Measurements from ENCODE around the gene CYB5RL. TPM values are rescaled to one million over a fixed set of nuclear protein-coding genes. Genes with fewer than 3 reads are reported as not detected.

CYB5RL gene
- total and polyA plus RNA-seq, 2 of the 13 experiments (the other 11 are each of a cell fraction or from before 2014, with no cell fraction given) = 3.7 to 5.0 TPM

DNA sequence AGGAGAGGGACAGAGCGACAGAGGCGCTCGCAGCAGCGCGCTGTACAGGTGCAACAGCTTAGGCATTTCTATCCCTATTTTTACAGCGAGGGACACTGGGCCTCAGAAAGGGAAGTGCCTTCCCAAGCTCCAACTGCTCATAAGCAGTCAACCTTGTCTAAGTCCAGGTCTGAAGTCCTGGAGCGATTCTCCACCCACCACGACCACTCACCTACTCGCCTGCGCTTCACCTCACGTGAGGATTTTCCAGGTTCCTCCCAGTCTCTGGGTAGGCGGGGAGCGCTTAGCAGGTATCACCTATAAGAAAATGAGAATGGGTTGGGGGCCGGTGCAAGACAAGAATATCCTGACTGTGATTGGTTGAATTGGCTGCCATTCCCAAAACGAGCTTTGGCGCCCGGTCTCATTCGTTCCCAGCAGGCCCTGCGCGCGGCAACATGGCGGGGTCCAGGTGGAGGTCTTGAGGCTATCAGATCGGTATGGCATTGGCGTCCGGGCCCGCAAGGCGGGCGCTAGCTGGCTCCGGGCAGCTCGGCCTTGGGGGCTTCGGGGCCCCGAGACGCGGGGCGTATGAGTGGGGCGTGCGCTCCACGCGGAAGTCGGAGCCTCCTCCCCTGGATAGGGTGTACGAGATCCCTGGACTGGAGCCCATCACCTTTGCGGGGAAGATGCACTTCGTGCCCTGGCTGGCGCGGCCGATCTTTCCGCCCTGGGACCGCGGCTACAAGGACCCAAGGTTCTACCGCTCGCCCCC lies at the start of gene CYB5RL, which contains the start of gene MRPL37 (continued):
- TF ChIP-seq E2F2 (CRISPR knock-in tag; IDR thresholded peaks at IDR 0.05; ENCODE audit: borderline replicate concordance) (peak; percentile 40; the same call in 1 of the 2 replicates), TEAD3 (CRISPR knock-in tag; optimal IDR thresholded peaks at IDR 0.05; ENCODE audit: borderline replicate concordance) (peak; percentile 44), SIN3B (IDR thresholded peaks at IDR 0.05; ENCODE audit: low read length) (peak; percentile 84), NRL (CRISPR knock-in tag; IDR thresholded peaks at IDR 0.05; ENCODE audit: borderline replicate concordance) (peak; percentile 77; the same call in 1 of the 2 replicates), ZNF282 (IDR thresholded peaks at IDR 0.05; ENCODE audit: partially characterized antibody) (no peak), CBX1 (IDR thresholded peaks at IDR 0.05; ENCODE audit: low read depth) (peak; percentile 27), DMAP1 (CRISPR knock-in tag; IDR thresholded peaks at IDR 0.05) (peak; percentile 63; the same call in 1 of the 2 replicates), ZNF674 (CRISPR knock-in tag; IDR thresholded peaks at IDR 0.05; ENCODE audit: low read depth) (0 out of 2 replicates have a peak, but pooled peaks have one; percentile 47), LCORL (IDR thresholded peaks at IDR 0.05) (no peak), LCORL (CRISPR knock-in tag; IDR thresholded peaks at IDR 0.05) (peak; percentile 50; the same call in 1 of the 2 replicates), CHCHD3 (CRISPR knock-in tag; IDR thresholded peaks at IDR 0.05) (0 out of 2 replicates have a peak, but pooled peaks have one; percentile 23), TAF1 (CRISPR knock-in tag; IDR thresholded peaks at IDR 0.05) (peak; percentile 82), LBX2 (CRISPR knock-in tag; IDR thresholded peaks at IDR 0.05; ENCODE audit: borderline replicate concordance) (peak; percentile 38; the same call in 1 of the 2 replicates), NFKB2 (CRISPR knock-in tag; IDR thresholded peaks at IDR 0.05; ENCODE audit: borderline replicate concordance) (peak; percentile 76; the same call in 1 of the 2 replicates), MIXL1 (CRISPR knock-in tag; IDR thresholded peaks at IDR 0.05) (no peak), CEBPG (CRISPR knock-in tag; IDR thresholded peaks at IDR 0.05) (no peak), ISL2 (CRISPR knock-in tag; IDR thresholded peaks at IDR 0.05) (peak; percentile 54; the same call in 1 of the 2 replicates), MLXIP (CRISPR knock-in tag; IDR thresholded peaks at IDR 0.05; ENCODE audit: borderline replicate concordance) (0 out of 2 replicates have a peak, but pooled peaks have one; percentile 42), NCOA5 (CRISPR knock-in tag; IDR thresholded peaks at IDR 0.05) (no peak), ZNF101 (CRISPR knock-in tag; IDR thresholded peaks at IDR 0.05; ENCODE audit: borderline replicate concordance, low read depth) (no peak), FOSL1 (CRISPR knock-in tag; IDR thresholded peaks at IDR 0.05; ENCODE audit: borderline replicate concordance) (no peak)
- TF ChIP-seq, protein P1, sequence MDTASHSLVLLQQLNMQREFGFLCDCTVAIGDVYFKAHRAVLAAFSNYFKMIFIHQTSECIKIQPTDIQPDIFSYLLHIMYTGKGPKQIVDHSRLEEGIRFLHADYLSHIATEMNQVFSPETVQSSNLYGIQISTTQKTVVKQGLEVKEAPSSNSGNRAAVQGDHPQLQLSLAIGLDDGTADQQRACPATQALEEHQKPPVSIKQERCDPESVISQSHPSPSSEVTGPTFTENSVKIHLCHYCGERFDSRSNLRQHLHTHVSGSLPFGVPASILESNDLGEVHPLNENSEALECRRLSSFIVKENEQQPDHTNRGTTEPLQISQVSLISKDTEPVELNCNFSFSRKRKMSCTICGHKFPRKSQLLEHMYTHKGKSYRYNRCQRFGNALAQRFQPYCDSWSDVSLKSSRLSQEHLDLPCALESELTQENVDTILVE (CRISPR knock-in tag; IDR thresholded peaks at IDR 0.05) = peak; percentile 44
- TF ChIP-seq, protein P2, sequence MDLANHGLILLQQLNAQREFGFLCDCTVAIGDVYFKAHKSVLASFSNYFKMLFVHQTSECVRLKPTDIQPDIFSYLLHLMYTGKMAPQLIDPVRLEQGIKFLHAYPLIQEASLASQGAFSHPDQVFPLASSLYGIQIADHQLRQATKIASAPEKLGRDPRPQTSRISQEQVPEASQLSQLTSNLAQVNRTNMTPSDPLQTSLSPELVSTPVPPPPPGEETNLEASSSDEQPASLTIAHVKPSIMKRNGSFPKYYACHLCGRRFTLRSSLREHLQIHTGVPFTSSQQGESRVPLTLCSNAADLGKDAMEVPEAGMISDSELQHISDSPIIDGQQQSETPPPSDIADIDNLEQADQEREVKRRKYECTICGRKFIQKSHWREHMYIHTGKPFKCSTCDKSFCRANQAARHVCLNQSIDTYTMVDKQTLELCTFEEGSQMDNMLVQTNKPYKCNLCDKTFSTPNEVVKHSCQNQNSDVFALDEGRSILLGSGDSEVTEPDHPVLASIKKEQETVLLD (CRISPR knock-in tag; IDR thresholded peaks at IDR 0.05; ENCODE audit: low read depth) = no peak
